Upper lobe of left lung (tissue), 4 donors: Measurements from ENCODE around the gene ASB2.

ENCODE experiments used
- CTCF ChIP-seq, 6 experiments: fragments of 450-650 bp in 4 of 6; fragments of 200-600 bp in 2 of 6; sonication (generic) in 2 of 6; IDR thresholded peaks; one replicate each; pipeline ENCODE4 v1.5.1; 2016 to 2019; ENCODE audit warnings: antibody characterized with exemption in 6 of 6
- POLR2A ChIP-seq, 4 donors: fragments of 450-650 bp; IDR thresholded peaks; one replicate each; pipeline ENCODE4 v1.5.1; 2016 to 2017; ENCODE audit warnings: antibody characterized with exemption in 4 of 4, mild to moderate bottlenecking in 2 of 4

GRCh38 chr14:93954516-93954830, 21.9 kb downstream of the ASB2 start:
- no peak for TF ChIP-seq CTCF (IDR thresholded peaks at IDR 0.05)
- no peak for TF ChIP-seq POLR2A (IDR thresholded peaks at IDR 0.05)
